Cerebellar cortex (tissue), 1 donor: ENCODE data around the gene DCTN2.

Experiments used
- DNase-seq: peaks from one replicate; pipeline ENCODE4 v3.0.0-alpha.2; 2015; ENCODE audit warnings: low spot score

DCTN2 gene

GRCh38 chr12:57488402-57489156, 58.4 kb downstream of the DCTN2 start:
- DNase-seq = no peak

GRCh38 chr12:57487597-57488401, 59.2 kb downstream of the DCTN2 start, which contains the start of gene MARS1:
Gene MARS1, plus strand, starts transcription at chr12:57488068. Its CDS starts 23 bp downstream, at chr12:57488091.
- peak; percentile 98 for DNase-seq

- DNase-seq = no peak
Measured at GRCh38 chr12:57487055-57487596, 59.9 kb downstream of the DCTN2 start.

GRCh38 chr12:57485695-57486094, 61.3 kb downstream of the DCTN2 start:
- no peak for DNase-seq

- no peak for DNase-seq
Measured at GRCh38 chr12:57483466-57483865, 63.5 kb downstream of the DCTN2 start.

GRCh38 chr12:57481671-57482070, 65.3 kb downstream of the DCTN2 start:
- DNase-seq = no peak
